Daoy (cell line): ENCODE results near the gene SMC1B. TPM values are rescaled to one million over a fixed set of nuclear protein-coding genes. Genes with fewer than 3 reads are reported as not detected.
"Not testable (repeated sequence)": the region's sequence is repeated elsewhere in the genome, so short reads cannot be mapped to it uniquely, and the experiment has no call there.

Experiments
- DNase-seq: peaks from one replicate; pipeline ENCODE4 v3.0.0-alpha.2; 2015; ENCODE audit warnings: low read depth
- total RNA-seq: library from RNA; depleted of rRNA; stranded (reverse); fragments of >200 nt; shearing (Covaris generic); gene quantifications from 2 replicates; pipeline ENCODE4 v1.2.3, GENCODE V29; 2014; rRNA removed

SMC1B gene, protein sequence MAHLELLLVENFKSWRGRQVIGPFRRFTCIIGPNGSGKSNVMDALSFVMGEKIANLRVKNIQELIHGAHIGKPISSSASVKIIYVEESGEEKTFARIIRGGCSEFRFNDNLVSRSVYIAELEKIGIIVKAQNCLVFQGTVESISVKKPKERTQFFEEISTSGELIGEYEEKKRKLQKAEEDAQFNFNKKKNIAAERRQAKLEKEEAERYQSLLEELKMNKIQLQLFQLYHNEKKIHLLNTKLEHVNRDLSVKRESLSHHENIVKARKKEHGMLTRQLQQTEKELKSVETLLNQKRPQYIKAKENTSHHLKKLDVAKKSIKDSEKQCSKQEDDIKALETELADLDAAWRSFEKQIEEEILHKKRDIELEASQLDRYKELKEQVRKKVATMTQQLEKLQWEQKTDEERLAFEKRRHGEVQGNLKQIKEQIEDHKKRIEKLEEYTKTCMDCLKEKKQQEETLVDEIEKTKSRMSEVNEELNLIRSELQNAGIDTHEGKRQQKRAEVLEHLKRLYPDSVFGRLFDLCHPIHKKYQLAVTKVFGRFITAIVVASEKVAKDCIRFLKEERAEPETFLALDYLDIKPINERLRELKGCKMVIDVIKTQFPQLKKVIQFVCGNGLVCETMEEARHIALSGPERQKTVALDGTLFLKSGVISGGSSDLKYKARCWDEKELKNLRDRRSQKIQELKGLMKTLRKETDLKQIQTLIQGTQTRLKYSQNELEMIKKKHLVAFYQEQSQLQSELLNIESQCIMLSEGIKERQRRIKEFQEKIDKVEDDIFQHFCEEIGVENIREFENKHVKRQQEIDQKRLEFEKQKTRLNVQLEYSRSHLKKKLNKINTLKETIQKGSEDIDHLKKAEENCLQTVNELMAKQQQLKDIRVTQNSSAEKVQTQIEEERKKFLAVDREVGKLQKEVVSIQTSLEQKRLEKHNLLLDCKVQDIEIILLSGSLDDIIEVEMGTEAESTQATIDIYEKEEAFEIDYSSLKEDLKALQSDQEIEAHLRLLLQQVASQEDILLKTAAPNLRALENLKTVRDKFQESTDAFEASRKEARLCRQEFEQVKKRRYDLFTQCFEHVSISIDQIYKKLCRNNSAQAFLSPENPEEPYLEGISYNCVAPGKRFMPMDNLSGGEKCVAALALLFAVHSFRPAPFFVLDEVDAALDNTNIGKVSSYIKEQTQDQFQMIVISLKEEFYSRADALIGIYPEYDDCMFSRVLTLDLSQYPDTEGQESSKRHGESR
- not detected in 2 replicates for total RNA-seq

DNA sequence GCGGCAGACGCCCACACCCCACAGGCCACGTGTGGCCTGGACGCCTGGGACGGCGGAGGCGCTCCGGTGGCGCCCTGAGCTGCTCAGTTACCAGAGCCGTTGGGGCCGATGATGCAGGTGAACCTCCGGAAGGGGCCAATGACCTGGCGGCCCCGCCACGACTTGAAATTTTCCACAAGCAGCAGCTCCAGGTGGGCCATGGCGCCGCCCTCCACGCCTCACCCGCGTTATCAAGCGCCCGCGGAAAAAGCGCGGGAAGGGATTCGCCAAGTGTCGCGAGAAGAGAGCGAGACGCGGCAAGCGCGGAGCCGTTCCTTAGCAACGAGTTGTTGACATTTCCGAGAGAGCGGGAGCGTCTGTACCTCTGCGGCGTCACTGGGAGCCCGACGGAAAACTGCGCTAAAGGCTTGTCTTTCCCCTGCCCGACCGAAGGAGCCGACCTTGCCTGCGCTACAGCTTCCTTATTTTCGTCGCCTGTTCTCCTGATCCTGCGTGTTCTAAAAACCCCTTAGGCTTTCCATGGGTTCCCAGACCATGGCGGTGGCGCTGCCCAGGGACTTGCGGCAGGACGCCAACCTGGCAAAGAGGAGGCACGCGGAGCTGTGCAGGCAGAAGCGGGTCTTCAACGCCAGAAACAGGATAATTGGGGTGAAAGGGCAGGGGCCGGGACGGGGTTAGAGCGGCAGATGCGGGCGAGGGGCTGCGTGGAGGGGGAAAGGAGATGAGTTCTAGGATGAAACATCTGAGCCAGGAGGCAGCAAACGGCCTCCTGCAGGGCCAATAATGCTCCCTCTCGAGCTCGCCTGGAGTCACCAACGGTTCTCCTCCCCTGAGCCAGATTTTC is at the start of gene SMC1B, which contains the start of gene RIBC2:
SMC1B (minus strand) TSS at position 232 of the 844 bp plus-strand sequence; CDS start at position 200, 32 bp downstream.
RIBC2 (plus strand) TSS at position 326 of the 844 bp plus-strand sequence; CDS start at position 520, 194 bp downstream.
- peak; percentile 83 for DNase-seq

DNA sequence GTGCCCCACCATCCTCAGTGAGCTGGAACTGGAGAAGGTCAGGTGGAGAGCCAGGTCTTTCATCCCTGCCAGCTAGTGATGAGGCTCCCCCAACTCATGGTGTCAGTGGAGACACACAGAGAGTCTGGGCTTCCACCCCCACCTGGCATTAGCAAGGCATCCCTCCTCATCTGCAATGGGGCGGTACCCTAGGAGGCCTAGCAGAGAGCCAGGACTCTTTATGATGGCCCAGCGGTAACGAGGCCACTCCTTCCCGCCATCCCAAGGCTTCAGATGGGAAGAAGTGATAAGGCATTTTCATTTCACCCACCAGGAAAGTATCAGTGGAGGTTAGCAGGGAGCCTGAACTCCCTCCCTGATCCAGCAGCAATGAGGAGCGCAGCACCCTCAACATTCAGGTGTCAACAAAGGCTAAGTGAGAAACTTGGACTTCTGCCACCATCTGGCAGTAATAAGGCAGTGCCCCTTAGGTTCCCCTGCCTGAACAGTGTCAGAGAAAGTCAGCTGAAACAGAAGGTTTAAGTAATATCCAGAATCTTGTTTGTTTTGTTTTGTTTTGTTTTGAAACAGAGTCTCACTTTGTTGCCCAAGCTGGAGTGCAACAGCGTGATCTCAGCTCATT is 48.7 kb upstream of the SMC1B start:
- DNase-seq: no peak

DNA sequence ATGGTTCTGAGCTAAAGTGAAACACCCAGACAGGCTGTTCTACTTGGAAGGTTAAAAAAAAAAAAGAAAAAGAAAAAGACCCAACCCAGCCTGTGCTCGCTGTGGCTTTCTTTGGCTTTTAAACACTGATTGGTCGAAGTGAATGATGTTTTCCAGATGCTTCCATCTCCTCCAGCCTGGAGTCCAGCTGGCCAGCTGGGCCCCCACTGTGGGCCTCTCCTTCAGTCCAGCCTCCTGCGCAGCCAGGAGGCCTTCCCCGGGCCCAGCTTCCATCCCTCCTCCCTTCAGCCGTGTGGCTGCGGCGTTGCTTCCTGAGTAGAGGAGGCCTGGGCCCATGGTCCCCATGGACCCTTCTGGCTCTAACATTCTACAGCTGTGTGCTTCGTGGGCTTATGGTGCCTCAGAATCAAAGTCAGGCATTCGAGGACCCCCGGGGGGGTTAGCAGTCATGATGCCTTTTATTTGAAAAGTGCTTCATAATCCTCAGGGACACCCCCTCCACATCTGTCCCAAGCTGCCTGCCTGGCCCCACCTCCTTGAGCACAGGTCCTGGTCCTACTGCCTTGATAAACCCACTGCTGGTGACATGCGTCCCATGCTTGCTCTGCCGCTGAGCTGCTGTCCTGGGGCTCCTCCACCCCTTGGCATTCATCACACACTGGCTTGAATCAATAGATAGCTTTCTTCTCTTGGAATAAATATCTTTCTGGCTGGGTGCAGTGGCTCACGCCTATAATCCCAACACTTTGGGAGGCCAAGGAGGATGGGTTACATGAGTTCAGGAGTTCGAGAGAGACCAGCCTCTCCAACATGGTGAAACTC is 47.1 kb upstream of the SMC1B start:
- no peak for DNase-seq

DNA sequence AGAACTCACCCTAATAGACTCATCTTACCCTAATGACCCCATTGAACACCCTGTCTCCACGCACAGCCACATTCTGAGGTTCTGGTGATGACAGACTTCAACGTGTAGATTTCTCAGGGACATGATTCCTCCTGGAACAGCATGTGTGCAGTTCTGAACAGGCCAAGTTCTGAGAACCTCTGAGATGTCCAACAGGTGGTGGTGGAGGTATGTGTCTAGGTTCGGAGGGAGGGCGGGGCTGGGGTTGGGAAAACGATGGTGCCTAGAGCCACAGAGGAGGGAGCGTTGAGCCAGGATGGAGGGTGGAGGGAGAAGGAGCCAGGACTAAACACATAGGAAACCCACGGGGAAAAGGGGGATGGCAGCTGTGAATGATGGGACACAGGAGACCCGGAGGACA is 45.8 kb upstream of the SMC1B start:
- DNase-seq: no peak

DNA sequence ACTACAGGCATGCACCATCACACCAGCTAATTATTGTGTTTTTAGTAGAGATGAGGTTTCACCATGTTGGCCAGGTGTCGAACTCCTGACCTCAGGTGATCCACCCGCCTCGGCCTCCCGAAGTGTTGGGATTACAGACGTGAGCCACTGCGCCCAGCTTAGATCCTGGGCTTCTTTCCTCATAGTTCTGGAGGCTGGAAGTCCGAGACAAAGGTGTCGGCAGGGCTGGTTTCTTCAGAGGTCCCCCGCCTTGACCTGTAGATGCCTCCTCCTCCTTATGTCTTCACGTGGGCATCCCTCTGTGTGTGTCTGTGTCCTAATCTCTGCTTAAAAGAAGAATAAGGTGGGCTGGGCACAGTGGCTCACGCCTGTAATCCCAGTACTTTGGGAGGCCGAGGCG is 45.1 kb upstream of the SMC1B start:
- no peak for DNase-seq

DNA sequence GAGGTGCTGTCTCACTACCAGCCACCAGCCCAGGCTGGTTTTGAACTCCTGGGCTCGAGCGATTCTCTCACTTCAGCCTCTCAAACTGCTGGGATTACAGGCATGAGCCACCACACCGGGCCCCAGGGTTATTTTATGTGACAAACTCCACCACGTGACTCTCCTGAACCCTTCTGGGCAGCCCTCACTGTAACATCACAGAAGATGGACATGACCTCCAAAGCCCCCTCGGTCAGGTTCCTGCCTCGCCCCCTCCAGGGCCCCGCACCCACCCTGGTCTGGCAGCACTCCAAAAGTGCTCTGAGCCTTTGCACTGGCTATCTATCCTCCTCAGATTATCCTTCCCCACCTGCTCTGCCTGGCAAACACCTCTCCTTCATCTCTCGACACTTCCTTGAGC is 43.4 kb upstream of the SMC1B start:
- DNase-seq: no peak

DNA sequence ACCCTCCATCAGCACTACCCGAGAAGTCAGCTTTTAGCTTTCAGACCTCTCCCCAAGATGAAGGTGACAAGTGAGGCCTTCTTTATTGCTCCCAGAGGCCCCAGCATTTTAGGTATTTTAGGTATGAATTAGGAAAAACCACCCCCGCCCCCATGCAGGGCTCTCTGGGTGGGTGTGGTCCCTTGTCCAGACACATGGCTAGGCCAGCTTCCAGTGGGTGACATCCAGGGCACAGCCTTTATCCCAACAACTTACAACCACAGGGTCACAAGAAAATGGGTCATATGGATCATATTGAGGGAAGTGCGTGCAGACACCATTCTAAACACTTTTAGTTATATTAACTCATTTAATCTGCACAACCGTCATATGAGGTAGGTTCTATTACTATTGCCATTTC is 42.2 kb upstream of the SMC1B start:
- no peak for DNase-seq

DNA sequence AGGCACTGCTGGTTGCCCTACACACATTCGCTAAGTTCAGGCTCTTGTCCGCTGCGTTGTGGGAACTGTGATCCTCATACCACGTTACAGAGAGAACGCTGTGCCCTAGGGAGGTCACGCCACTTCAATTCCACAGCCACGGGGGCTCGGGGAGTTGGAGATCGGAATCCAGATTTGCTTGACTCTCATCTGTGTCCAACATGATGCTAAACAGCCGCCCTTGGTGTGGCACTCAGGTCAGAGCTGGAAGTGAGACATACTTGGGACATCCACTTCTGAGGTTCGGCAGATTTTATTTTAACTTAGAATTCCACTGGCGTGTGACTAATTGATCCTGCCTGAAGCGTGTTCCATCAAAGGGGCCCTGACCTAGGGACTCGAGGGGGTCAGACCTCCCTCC is 41.8 kb upstream of the SMC1B start:
- no peak for DNase-seq

DNA sequence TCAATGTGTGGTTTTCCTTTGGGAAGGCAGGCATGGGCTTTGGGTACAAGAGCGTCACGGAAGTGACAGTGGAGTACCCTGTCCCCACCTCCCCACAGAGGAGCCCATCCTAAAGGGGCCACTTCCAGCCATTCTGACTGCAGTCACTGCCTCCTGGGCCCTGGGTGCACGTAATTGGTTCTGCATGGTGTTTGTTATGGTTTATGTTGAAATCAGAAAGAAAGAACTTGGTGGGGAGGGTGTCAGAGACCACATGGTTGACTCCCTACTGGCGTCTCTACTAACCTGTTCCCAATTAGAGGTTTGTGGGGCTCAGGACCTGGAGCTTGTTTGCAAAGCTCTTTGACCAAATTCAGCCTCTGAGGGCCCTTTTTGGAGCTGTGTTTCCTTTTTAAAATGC is 40.9 kb upstream of the SMC1B start:
- no peak for DNase-seq

DNA sequence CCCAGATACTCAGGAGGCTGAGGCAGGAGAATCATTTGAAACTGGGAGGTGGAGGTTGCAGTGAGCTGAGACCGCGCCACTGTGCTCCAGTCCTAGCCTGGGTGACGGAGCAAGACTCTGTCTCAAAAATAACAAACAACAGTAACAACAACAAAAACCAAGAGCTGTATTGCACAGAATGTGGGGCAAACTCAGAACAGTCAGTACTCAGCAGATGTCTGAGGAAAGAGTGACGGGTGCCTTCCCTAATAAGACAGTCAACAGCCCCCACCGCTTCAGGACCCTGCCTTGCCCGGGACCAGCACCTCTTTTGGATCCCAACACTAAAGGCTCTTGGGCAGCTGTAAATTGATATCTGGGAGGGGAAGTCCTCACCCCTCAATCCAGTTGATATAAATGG is 40.4 kb upstream of the SMC1B start:
- no peak for DNase-seq

DNA sequence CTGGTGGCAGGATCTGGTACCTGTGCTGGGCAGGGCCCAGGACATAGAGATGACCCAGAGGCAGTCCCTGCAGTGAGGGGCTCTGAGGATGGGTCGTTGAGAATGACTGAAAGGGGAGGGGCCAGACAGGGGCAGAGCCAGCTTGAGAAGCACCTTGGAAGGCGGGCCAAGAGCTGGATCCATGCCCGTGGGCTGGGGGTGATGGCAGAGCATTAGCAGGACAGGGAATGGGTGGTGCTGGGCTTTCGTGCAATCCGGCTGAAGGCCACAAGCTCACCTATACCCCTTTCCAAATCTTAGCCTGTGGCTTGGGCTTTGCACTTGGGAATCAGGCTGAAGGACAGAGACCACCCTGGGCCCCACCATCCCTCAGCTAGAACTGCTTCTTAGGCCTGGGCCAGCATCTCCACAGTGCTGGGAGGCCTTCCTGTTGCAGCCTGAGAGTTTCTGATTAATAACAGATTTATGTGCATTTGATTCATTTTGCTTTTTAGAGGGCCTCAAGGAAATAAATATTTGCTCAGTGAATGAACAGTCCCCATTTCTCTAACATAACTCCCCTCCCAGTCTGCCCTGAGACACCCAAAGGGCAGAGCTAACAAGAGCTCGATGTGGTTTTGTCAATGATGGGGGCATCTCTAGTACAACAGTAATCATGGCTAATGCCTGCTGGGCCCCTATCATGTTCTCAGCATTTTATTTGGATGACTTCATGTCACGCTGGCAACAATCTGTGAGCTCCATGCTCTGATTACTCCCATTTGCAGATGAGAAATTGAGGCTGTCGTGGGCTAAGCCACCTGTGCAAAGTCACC is 39.4 kb upstream of the SMC1B start:
- DNase-seq: peak; percentile 42

DNA sequence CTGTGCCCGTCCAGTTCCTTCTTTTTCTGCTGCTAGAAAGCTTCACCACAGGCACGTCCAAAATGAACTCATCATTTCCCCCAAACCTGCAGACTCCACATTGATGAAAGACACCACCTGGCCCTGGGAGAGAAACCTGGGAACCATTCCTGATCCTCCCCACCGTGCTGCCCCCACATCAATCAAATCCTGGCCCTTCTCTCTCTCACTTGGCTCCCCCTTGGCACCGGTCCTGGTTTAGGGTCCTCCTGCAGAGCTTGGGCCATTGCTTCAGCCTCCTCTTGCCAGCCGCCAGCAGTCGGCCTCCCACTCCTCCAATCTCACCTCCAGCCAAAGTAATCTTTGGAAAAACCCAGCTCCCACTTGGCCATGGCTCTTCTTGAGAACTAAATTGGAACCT is 38.6 kb upstream of the SMC1B start:
- no peak for DNase-seq

DNA sequence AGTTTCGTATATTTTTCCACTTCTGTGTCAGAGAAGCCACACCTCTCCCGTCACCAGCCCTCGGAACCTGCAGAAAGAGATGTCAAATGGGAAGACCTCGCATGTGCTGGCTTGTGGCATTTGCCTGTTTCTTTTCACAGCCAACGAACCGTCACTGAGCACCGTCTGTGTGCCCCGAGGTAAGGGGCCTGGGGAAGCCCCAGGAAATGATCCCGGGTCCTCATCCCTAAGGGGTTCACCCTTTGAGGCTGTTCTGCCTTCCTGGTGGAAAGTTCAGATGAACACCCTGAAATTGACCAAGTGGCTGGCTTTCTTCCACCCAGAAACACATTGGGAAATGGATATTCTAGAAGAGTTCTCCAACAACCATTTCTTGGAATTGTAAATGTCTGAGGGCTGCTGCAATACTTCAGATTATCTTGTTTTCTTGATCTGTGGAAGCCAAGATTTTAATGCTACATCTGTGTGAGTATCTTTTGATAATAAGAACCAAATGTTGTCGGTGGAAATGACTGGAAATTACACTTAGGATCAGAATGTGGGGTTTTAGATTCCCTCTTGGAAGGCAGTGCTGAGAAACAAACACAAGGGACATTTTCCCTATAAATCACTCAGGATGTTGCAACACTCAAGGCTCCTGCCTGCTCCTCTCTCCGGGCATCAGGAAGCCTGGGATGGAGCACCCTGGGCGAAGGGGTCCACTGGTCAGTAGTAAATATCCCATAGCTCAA is 37.7 kb upstream of the SMC1B start:
- DNase-seq: no peak

DNA sequence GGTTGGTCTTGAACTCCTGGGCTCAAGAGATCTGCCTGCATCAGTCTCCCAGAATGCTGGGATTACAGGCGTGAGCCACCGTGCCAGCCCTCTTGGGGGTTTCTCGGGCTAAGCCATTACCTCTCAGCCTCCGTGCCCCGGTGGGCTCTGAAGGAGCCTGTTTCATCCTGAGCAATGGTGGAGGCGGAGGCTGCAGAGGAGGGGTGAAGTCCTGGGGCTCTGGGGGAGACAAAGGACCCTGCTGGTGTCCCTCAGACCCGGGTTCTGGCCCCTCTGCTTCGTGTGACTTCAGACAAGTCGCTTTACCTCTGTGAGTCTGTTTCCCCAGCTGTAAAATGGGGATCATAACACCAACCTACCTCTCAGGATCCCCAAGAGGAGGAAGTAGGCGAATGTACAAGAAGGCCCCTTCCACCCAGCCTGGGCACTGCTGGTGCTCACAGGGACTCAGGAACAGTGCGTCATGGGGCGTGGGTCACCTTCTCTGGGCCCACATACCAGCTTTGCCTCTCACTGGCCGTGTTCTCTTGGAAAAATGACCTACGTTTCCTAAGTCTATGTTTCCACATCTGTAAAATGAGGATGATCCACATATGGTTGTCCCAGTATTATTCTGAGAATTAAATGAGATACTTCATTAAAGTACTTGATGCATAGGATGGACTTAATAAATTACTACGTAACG is 36.8 kb upstream of the SMC1B start:
- DNase-seq: no peak

DNA sequence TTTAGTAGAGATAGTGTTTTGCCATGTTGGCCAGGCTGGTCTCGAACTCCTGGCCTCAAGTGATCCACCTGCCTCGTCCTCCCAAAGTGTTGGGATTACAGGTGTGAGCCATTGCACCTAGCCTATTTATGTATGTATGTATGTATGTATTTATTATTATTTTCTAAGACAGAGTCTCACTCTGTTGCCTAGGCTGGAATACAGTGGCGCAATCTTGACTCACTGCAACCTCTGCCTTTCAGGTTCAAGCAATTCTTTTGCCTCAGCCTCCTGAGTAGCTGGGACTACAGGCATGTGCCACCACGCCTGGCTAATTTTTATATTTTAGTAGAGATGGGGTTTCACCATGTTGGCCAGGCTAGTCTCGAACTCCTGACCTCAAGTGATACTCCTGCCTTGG is 36.0 kb upstream of the SMC1B start:
- DNase-seq: not testable (repeated sequence)

DNA sequence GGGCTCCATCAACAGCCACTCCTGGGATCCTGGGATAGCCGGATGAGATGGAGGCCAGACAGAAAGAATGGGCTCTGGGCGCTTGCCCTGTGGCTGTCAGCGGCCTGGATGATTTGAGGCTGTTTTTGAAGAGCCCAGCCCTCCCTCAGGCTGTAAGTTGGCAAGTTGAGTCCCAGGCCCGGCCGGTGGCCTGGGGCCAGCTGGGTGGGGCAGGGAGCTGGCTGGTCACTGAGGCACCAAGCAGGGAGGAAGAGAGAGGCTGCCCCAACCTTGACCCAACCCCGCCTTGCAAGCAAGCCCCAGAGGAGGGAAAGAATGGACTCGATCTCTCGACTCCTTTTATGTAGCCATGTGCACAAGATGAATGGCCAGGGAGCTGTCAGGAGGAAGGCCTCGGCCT is 35.0 kb upstream of the SMC1B start:
- no peak for DNase-seq

DNA sequence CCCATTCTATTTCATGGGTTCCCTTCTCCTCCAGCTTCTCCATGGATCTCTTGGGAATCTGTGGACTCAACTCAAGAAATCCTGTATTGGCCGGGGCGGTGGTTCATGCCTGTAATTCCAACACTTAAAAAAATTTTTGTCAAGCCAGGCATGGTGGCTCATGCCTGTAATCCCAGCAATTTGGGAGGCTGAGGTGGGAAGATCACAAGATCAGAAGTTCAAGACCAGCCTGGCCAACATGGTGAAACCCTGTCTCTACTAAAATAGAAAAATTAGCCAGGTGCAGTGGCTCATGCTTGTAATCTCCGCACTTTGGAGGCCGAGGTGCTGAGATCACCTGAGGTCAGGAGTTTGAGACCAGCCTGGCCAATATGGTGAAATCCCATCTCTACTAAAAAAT is 34.2 kb upstream of the SMC1B start:
- not testable (repeated sequence) for DNase-seq

DNA sequence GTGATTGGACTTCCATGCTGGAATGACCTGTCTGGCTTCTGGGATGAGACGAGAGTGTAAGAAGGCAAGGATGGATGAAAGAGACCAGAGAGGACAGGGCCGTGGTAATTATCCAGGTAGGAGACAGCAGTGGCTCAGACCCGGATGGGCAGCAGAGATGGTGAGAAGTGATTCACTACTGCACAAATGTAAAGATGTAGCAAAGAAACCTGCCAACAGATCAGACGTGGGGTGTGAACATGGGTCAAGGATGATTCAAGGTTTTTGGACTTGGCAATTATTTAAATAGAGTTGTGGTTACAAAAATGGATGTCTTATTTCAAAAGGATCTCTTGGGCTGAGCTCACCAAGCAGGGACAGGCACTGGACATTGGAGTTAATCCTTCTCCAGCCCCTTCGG is 32.8 kb upstream of the SMC1B start:
- DNase-seq: no peak
